ENCODE results near the gene TMEM271.

Gene TMEM271

DNA sequence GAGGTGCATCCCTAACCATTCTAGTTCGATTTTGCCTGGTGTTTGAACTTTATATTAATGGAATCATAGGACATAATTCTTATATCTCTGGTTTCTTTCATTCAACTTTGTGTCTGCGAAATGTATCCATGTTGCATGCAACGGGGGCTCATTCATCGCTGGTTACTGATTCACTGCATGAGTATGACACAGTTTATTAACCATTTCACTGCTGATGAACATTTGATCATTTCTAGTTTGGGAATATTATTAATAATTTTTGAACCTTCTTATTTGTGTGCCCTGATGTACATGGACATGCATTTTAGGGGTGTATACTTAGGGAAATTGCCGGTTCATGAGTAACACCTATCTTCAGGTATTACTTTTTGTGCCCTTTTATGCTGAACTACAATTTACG is 5.1 kb upstream of the TMEM271 start:
- DNase-seq (ENCODE audit: low read depth in 2 of 2): no peak

- no peak for DNase-seq (ENCODE audit: low read depth in 2 of 2)
Measured at GRCh38 chr4:579543-580175, 3.6 kb upstream of the TMEM271 start.

DNA sequence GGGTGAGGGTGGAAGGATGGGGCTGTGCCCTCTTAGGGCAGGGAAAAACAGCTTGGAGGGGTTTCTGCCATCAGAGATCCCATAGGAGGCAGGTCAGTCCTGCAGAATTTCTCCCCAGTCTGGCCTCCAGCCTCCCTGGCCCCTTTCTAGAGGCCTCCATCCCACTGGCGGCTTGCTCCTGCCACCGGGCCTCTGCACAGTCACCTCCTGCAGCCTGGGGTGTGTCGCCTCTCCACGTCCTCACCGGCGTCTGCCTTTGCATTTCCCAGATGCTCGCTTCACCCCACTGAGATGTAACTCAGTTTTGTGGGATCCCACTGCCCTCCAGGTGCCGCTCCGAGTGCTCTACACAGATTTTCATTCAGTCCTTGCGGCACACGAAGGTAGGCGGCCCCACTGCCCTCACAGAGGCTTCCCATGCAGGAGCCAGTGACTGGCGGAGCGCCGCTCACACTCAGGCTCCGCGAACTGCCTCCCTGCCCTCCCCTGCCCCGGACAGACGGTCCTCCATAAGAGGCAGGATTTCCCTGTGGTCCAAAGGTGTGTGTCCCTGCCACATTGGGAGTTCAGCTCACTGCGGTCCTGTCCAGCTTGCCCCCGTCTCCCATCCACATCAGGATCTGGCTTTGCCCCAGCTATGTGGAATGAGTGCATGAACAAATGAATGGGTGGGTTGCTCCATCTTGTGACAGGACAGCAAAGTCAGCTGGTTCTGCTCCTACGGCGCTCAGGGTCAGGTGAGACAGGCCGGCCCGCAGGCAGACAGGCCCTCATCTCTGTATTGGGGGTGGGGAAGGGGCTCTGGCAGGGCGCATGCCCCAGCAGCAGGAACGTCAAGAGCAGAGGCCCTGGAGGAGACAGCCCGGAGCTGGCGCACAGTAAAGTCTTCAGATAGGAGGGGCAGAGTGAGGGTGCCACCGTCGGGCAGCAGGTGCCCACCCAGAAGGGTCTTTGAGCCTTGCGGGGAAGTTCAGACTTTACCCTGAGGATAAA is 2.7 kb upstream of the TMEM271 start:
- no peak for DNase-seq (ENCODE audit: low read depth in 2 of 2)

GRCh38 chr4:577499-578450 is 1.7 kb upstream of the TMEM271 start:
- DNase-seq (ENCODE audit: low read depth in 2 of 2): no peak

GRCh38 chr4:576991-577498 is 950 bp upstream of the TMEM271 start:
- DNase-seq (ENCODE audit: low read depth in 2 of 2): no peak

- no peak for DNase-seq (ENCODE audit: low read depth in 2 of 2)
Measured at GRCh38 chr4:575281-576141, 584 bp downstream of the TMEM271 start.

DNA sequence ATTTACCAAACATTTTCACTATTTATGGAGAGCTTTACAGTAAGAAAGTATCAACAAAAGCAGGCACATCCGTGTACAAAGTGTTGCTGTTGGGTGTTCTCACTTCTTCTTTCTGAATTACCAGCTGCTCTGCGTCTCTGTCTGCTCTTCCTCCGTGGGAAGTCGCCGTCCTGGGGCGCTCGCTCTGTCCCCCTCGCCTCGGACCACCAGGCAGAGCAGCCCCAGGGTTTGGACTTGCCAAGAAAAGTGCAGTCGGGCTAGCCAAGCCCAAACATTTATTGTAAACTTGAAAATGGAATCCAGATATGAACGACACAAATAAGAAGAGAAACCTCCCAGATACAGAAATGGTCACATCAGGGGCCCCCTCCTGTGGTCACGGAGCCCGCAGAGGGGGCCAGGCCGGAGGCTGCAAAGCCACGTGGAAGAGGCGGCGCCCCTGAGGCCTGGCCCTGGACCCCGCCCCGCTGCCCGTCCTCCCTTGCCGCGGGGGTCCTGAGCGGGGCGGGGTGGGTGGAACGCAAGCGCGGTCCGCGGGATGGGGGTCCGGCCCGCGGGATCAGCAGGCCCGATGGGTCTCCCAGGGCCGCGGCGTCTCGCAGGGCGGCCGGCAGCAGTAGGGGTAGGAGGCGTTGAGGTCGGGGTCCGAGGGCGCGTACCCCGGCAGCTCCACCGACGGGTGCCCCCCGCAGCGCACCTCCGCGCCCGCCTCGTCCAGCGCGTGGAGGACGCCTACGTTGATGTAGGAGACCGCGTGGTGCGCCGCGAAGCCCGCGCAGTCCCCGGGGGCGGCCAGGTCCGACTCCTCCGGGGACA is 1.5 kb downstream of the TMEM271 start:
- no peak for DNase-seq (ENCODE audit: low read depth in 2 of 2)

DNA sequence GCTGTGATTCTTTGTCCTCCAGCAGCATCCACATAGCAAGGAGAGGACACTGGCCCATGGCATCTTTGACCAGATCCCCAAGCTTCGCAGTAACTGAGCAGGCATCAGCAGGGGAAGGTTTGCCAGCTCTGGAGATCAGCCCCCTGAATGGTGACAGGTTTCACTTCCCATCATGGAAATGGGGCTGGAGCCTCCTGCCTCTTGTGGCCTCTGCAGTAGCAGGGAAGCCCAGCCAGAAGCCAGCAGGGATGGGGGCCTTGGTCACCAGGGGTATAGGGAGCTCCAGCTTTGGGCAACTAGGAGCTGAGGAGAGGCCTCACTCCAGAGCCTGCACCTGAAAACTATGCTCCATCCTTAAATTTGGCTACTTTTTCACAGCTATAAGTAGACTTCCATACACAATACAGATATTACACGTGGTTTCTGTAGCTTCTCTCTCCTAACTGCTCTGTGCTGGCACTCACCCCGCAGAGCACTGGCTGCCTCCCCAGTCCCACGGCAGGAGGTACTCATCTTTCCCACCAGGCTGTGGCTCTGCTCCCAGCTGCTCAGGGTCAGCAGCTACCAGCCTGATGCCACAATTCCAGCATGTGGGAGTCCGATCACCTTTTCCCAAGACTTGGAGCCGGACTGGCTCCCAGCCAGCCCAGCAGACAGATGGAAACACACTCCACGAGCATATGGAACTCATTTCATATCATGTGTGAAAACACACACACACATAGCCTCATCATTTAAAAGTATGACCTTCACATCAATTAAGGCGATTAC is 2.8 kb downstream of the TMEM271 start:
- DNase-seq (ENCODE audit: low read depth in 2 of 2): no peak

DNA sequence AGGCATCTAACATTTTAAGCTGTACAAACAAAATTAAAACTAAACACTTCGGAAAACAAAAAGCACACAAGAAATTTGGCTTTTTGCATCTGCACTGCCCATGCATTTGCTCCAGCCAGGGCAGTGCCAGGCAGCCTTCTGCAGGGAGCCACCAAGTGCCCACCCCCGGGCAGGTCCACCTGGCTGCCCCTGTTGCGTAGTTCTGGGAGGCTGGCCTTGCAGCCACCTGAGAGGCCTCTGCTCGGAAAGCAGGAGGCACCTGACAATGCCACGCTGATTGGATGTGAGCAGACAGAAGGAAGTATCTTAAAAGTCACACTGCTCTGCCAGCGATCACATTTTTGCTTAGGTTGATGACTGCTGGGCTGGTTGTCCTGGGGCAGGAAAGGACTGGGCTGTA is 3.5 kb downstream of the TMEM271 start:
- no peak for DNase-seq (ENCODE audit: low read depth in 2 of 2)

DNA sequence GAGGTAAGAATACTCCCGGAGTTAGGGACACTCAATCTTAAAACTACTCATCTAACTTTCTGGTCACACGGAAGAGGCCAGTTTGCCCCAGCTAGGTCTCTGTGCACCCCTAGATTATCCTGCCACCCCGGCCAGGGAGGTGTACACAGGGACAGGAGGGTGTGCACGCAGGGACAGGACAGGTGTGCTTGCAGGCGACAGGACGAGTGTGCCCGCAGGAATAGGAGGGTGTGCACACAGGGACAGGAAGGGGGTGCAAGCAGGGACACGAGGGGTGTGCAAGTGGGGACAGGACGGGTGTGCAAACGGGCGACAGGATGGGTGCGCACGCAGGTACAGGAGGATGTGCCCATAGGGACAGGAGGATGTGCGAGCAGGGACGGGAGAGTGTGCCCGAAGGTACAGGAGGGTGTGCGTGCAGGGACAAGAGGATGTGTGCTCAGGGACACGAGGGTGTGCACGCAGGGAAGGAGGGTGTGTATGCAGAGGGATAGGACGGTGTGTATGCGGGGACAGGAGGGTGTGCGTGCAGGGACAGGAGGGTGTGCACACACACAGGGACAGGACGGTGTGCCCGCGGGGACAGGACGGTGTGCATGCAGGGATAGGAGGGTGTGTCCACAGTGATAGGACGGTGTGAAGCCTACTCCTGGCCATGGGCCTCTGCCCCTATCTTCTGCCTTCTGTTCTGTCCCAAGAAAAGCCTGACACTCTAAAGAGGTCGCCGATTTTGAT is 4.1 kb downstream of the TMEM271 start:
- no peak for DNase-seq (ENCODE audit: low read depth in 2 of 2)

DNA sequence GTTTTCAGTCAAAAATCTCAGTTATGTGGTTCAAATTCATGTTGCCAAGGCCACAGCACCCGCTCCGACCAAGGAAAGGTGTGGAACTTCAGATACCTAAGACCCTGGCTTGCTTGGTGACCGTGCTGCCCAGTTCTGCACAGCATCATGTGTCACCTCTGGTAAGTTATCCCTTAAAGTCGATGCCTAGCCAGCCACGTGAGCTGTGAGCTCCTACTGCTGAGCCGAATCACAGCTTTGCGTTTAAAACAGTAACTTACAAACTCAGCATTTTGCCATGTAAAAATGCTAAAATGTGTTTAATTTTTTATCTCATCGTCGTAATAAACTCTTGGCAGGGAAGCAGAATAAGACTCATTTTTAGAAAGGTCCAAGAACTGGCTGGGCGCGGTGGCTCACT is 5.3 kb downstream of the TMEM271 start:
- no peak for DNase-seq (ENCODE audit: low read depth in 2 of 2)

DNA sequence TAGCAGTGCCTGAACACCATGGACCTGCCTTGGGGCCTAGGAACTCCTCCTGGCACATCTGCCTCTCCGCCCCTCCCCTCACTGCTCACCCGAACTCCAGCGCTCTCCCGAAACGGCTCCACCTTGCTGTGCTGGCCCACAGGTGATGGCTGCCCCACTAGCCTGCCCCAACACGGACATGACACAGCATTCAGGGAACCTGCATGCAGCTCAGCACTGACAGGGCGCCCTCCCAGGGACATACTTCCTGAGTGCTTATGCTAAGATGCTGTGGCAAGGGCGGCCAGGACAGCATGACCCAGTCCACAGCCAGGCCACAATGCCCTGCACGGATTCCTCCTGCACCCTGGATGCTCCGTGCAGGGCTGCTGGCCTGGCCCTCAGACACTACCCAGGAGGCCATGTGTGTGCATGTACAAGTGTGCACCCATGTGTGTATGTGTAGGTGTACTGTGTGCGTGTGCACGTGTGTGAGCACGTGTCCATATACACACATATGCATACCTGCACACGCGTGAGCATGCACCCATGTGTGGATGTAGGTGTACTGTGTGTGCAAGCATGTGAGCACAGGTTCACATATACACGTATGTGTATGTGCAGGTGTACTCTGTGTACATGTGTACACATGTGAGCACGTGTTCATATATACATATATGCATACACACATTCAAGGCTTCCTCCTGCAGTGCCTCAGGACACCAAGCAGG is 6.0 kb downstream of the TMEM271 start:
- no peak for DNase-seq (ENCODE audit: low read depth in 2 of 2)

DNA sequence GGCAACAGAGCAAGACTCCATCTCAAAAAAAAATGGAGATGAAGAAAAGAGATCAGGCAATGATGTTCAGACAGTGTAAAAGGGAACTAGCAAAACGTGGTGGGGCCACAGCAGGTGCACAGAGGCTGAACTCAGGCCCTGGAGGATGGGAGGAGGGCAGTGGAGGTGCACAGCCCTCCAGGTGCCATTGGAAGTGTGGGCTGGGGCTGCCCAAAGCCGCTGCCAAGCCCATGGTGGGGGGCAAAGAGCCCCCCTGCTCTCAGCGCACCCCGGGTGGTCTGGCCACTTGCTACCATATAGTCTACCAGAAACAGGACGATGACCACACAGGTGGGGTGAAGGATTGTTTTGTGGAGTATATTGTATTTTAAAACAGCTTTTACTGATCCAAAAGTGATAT is 7.1 kb downstream of the TMEM271 start:
- no peak for DNase-seq (ENCODE audit: low read depth in 2 of 2)

- no peak for DNase-seq (ENCODE audit: low read depth in 2 of 2)
Measured at GRCh38 chr4:568351-568652, 7.8 kb downstream of the TMEM271 start.

GRCh38 chr4:567457-568350 is 8.4 kb downstream of the TMEM271 start:
- DNase-seq (ENCODE audit: low read depth in 2 of 2): no peak

- no peak for DNase-seq (ENCODE audit: low read depth in 2 of 2)
Measured at GRCh38 chr4:566508-567295, 9.4 kb downstream of the TMEM271 start.
